ENCODE measurements around the gene TMEM220. TPM values are rescaled to one million over a fixed set of nuclear protein-coding genes. Genes with fewer than 3 reads are reported as not detected.
"Not testable (repeated sequence)": the region's sequence is repeated elsewhere in the genome, so short reads cannot be mapped to it uniquely, and the experiment has no call there.

The TMEM220 gene
- total RNA-seq, 1 experiment from 2014 or later: not detected

DNA sequence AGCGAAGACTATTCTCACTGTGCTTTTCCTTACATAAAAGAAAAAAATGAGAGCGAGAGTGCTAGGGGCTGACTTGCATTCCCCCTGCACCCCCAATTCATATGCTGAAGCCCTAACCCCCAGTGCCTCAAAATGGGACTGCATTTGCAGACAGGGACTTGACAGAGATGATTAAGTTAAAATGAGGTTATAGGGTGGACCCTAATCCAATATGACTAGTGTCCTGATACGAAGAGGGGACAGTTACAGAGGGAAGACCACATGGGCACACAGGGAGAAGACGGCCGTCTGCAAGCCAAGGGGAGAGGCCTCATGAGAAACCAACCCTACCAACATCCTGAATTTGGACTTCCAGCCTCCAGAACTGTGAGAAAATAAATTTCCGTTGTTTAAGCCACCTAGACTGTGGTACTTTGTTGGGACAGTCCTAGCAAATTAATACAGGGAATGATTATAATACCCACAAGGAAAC, 1.6 kb upstream of the TMEM220 start:
- H3K4me2 ChIP-seq (ENCODE audit: low read length): no peak overlapping the region
- no peak overlapping the region for H3K9ac ChIP-seq (ENCODE audit: low read length)
- ATAC-seq: no peak
- no peaks in the 10 kb centered on the region for H3K4me1 ChIP-seq (ENCODE audit: control insufficient read depth in 1 of 2, insufficient read depth in 2 of 2, low read length in 2 of 2)
- ChIA-PET POLR2A (no interaction called here), CTCF (no interaction called here), RAD21 (ENCODE audit: low non-redundant PET in 1 of 2, low total read pairs in 2 of 2, uncharacterized antibody in 2 of 2, unreplicated experiment in 2 of 2) (no interaction called here)
- no TSS peak for BruUV-seq (replicated peaks)
- no peak for DNase-seq (ENCODE audit: low read depth, low spot score)
- H3K79me2 ChIP-seq (ENCODE audit: insufficient read depth, low read length): no peaks in the 10 kb centered on the region
- H3K27me3 ChIP-seq (ENCODE audit: insufficient read depth, low read length): peaks cover 5% of the 10 kb centered on the region; the same call in 1 of the 2 replicates
- H3K27ac ChIP-seq (ENCODE audit: low read depth, low read length): no peak overlapping the region
- TF ChIP-seq POLR2A (IDR thresholded peaks at IDR 0.05; ENCODE audit: borderline replicate concordance, extremely low read depth, insufficient read depth, insufficient read length) (no peak), ZFX (IDR thresholded peaks at IDR 0.05) (no peak), SP1 (IDR thresholded peaks at IDR 0.05; ENCODE audit: low read depth) (no peak), JUND (IDR thresholded peaks at IDR 0.05) (no peak), POLR2AphosphoS5 (IDR thresholded peaks at IDR 0.05; ENCODE audit: low read depth, low read length) (no peak), ELF1 (IDR thresholded peaks at IDR 0.05; ENCODE audit: borderline replicate concordance, low read depth) (no peak), CEBPB (IDR thresholded peaks at IDR 0.05; ENCODE audit: low read depth) (no peak)
- TF ChIP-seq, protein P1, sequence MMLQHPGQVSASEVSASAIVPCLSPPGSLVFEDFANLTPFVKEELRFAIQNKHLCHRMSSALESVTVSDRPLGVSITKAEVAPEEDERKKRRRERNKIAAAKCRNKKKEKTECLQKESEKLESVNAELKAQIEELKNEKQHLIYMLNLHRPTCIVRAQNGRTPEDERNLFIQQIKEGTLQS (IDR thresholded peaks at IDR 0.05): no peak
- TF ChIP-seq, protein P2, sequence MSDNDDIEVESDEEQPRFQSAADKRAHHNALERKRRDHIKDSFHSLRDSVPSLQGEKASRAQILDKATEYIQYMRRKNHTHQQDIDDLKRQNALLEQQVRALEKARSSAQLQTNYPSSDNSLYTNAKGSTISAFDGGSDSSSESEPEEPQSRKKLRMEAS (IDR thresholded peaks at IDR 0.05): no peak
- H2AFZ ChIP-seq (ENCODE audit: low read depth, low read length, poor library complexity, severe bottlenecking): no peak overlapping the region
- H4K20me1 ChIP-seq (ENCODE audit: insufficient read depth): no peaks in the 10 kb centered on the region
- H3K9me3 ChIP-seq (ENCODE audit: control insufficient read depth in 1 of 2, insufficient read depth in 1 of 2, low read depth in 1 of 2, low read length in 2 of 2): no peaks in the 10 kb centered on the region
- no peaks in the 10 kb centered on the region for H3K9me2 ChIP-seq (ENCODE audit: insufficient read depth)
- H3K36me3 ChIP-seq (ENCODE audit: control insufficient read depth in 1 of 2, insufficient read depth in 2 of 2, low read length in 2 of 2): no peaks in the 10 kb centered on the region
- intact Hi-C loops (cut with micrococcal nuclease): no loop called here
- H3K4me3 ChIP-seq (replicated peaks in 1 of 2; ENCODE audit: low read depth in 1 of 2, low read length in 2 of 2): no peak overlapping the region

DNA sequence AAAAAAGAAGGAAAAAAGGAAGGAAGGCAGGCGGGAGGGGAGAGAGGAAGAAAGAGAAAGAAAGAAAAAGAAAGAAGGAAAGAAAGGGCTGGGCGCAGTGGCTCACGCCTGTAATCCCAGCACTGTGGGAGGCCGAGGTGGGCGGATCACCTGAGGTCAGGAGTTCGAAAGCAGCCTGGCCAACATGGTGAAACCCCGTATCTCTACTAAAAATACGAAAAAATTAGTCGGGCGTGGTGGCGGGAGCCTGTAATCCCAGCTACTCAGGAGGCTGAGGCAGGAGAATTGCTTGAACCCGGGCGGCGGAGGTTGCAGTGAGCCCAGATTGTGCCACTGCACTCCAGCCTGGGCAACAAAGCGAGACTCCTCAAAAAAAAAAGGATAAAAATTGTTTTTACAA, 424 bp upstream of the TMEM220 start:
- BruUV-seq (replicated peaks); H3K9me3 ChIP-seq (ENCODE audit: control insufficient read depth in 1 of 2, insufficient read depth in 1 of 2, low read depth in 1 of 2, low read length in 2 of 2); DNase-seq (ENCODE audit: low read depth, low spot score); H3K4me3 ChIP-seq (replicated peaks in 1 of 2; ENCODE audit: low read depth in 1 of 2, low read length in 2 of 2); H3K4me2 ChIP-seq (ENCODE audit: low read length); H3K4me1 ChIP-seq (ENCODE audit: control insufficient read depth in 1 of 2, insufficient read depth in 2 of 2, low read length in 2 of 2); H3K9ac ChIP-seq (ENCODE audit: low read length); H4K20me1 ChIP-seq (ENCODE audit: insufficient read depth); H3K9me2 ChIP-seq (ENCODE audit: insufficient read depth); CTCF ChIA-PET; H3K27me3 ChIP-seq (ENCODE audit: insufficient read depth, low read length); H3K36me3 ChIP-seq (ENCODE audit: control insufficient read depth in 1 of 2, insufficient read depth in 2 of 2, low read length in 2 of 2); H3K27ac ChIP-seq (ENCODE audit: low read depth, low read length); RAD21 ChIA-PET (ENCODE audit: low non-redundant PET in 1 of 2, low total read pairs in 2 of 2, uncharacterized antibody in 2 of 2, unreplicated experiment in 2 of 2); H3K79me2 ChIP-seq (ENCODE audit: insufficient read depth, low read length); ATAC-seq; H2AFZ ChIP-seq (ENCODE audit: low read depth, low read length, poor library complexity, severe bottlenecking); intact Hi-C loops (cut with micrococcal nuclease); POLR2A ChIA-PET: not testable (repeated sequence)
